ENCODE results near the gene KCNJ5. TPM values are rescaled to one million over a fixed set of nuclear protein-coding genes. Genes with fewer than 3 reads are reported as not detected.
A peak's percentile ranks its signal among the peaks of the same experiment; 100 is the strongest.

Gene KCNJ5
- total RNA-seq, 3 donors from 2014 or later = 0.98 to 8.8 (median 2.8) TPM

DNA sequence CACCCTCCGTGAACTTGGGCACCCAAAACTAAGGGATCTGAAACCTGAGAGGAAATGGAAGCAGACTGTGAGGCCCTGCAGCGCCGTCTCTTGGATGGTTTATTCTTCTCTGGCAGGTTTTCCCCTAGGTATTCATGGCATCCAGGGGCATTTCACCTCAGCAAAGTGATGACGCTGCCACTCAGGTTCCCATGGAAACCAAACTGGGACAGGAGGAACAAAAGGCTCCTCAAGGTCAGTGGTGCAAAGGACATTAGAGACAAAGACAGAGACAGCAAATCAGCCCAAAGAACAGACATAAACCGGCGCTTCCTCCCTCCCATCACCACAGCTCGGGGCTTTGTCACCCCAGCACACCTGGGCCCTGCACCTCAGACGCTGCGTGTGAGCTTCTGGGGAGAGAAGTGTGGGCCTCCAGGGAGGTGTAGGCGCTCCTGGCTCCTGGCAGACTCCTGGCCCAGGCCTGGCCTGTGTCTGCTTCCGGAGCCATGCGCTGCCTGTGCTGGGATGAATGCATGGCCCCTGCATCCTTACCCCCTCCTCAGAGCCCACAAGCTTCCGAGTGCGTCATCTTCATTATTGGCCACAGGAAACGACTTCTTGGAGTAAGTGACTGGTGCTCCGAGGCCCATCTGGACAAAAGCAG, 45.6 kb downstream of the KCNJ5 start:
- Histone ChIP-seq H3K9me3 (no peaks in the 10 kb centered on the region), H3K4me1 (no peaks in the 10 kb centered on the region), H3K4me3 (no peak overlapping the region), H3K27ac (peak overlapping the region in 1 of 2 donors; percentile 7), H3K36me3 (no peaks in the 10 kb centered on the region), H3K27me3 (peaks cover 0 to 18% of the 10 kb centered on the region in 2 donors)
- TF ChIP-seq POLR2A (IDR thresholded peaks at IDR 0.05) (no peak), POLR2AphosphoS5 (IDR thresholded peaks at IDR 0.05) (no peak)
- TF ChIP-seq, protein P1, sequence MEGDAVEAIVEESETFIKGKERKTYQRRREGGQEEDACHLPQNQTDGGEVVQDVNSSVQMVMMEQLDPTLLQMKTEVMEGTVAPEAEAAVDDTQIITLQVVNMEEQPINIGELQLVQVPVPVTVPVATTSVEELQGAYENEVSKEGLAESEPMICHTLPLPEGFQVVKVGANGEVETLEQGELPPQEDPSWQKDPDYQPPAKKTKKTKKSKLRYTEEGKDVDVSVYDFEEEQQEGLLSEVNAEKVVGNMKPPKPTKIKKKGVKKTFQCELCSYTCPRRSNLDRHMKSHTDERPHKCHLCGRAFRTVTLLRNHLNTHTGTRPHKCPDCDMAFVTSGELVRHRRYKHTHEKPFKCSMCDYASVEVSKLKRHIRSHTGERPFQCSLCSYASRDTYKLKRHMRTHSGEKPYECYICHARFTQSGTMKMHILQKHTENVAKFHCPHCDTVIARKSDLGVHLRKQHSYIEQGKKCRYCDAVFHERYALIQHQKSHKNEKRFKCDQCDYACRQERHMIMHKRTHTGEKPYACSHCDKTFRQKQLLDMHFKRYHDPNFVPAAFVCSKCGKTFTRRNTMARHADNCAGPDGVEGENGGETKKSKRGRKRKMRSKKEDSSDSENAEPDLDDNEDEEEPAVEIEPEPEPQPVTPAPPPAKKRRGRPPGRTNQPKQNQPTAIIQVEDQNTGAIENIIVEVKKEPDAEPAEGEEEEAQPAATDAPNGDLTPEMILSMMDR (IDR thresholded peaks at IDR 0.05) = no peak
- intact Hi-C loops (cut with DNase I; ENCODE audit: low total_unique reads) = no loop called here
- DNase-seq (ENCODE audit: low spot score in 2 of 2) = peak in 1 of 2 donors; percentile 47

DNA sequence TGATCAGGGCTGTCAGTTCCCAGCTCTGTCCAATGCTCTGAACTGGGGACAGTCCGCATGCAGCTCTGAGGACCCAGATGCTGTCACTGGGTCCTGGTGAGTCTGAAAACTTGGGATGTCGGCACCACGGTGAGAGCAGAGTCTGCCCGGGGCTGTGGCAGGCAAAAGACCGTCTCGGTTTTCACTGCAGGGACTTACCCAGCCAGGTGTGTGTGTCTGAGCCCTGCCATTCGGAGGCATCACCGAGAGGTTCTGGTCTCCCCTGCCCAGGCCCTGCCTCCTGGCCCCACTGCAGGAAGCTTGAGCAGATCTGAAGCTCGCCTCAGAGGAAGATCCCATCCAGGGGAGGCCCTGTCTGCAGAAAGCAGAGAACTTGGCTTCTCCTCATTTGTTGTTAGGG, 46.3 kb downstream of the KCNJ5 start:
- H3K4me1 ChIP-seq = no peaks in the 10 kb centered on the region
- DNase-seq (ENCODE audit: low spot score in 2 of 2) = no peak
- intact Hi-C loops (cut with DNase I; ENCODE audit: low total_unique reads) = no loop called here
- TF ChIP-seq POLR2A (IDR thresholded peaks at IDR 0.05) (no peak), POLR2AphosphoS5 (IDR thresholded peaks at IDR 0.05) (no peak)
- TF ChIP-seq, protein P1 (IDR thresholded peaks at IDR 0.05) = no peak
- H3K36me3 ChIP-seq = no peaks in the 10 kb centered on the region
- H3K4me3 ChIP-seq = no peak overlapping the region
- H3K27me3 ChIP-seq = peaks cover 0 to 22% of the 10 kb centered on the region in 2 donors
- no peaks in the 10 kb centered on the region for H3K9me3 ChIP-seq
- peak overlapping the region in 1 of 2 donors; percentile 25 for H3K27ac ChIP-seq

DNA sequence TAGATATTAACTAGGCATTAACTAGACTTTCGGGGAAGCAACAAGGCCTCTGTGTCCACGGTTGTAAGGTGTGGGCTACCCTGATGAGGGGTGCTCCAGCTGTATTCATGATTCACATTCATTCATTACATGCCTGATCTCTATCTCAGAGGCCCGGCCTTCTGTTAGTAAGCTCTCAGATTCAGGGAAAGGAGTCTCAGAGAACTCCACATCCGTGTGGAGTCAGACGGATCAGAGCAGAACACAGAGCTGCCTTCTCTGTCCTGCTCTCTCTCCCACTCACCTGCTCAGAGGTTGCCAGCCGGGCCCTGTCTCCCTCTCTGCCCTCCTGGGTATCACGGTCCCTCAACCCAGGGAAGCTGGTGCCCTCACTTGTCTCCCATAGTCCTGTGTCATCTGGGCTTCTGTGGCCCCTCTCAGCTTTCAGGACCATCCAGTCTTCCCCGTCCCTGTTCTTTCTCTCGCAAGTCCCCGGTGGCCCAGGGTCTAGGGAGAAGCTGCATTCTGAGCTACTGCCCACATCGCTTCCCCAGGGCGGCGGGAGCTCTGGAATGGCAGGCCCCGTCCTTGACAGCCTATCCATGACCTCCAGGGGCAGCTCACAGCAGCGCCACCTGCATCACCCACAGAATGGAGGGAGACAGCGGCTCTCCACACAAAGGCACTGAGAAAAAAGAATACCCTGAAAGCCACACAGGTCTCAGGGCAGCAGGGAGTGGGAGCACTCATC, 47.2 kb downstream of the KCNJ5 start:
- DNase-seq (ENCODE audit: low spot score in 2 of 2) = no peak
- H3K36me3 ChIP-seq = no peaks in the 10 kb centered on the region
- H3K27me3 ChIP-seq = peaks cover 0 to 22% of the 10 kb centered on the region in 2 donors
- TF ChIP-seq POLR2AphosphoS5 (IDR thresholded peaks at IDR 0.05) (no peak), POLR2A (IDR thresholded peaks at IDR 0.05) (no peak)
- TF ChIP-seq, protein P1 (IDR thresholded peaks at IDR 0.05) = no peak
- intact Hi-C loops (cut with DNase I; ENCODE audit: low total_unique reads) = no loop called here
- H3K4me1 ChIP-seq = no peaks in the 10 kb centered on the region
- H3K27ac ChIP-seq = peak overlapping the region in 1 of 2 donors; percentile 25
- no peaks in the 10 kb centered on the region for H3K9me3 ChIP-seq
- no peak overlapping the region for H3K4me3 ChIP-seq

DNA sequence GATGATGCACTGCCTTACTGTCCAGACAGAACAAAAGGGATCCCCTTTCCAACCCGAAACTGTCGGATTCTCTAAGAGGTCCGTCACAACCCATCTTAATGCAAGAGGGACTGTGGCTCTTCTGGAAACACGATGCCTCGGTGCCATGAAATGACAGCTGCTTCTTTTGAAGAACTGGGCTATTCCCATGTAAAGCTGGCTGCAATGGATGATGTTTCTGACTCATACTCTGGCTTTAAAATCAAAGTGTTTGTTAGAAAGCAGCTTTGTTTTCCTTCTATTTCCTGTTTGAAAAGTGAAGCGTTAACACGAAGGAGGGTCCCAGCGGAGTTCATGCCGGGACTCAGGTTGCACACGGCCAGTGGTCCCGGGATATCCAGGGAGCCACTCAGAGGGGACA, 48.4 kb downstream of the KCNJ5 start:
- Histone ChIP-seq H3K4me3 (no peak overlapping the region), H3K9me3 (no peaks in the 10 kb centered on the region), H3K4me1 (no peaks in the 10 kb centered on the region), H3K27ac (peak overlapping the region; percentile 76 to 80), H3K36me3 (no peaks in the 10 kb centered on the region), H3K27me3 (peaks cover 0 to 22% of the 10 kb centered on the region in 2 donors)
- DNase-seq (ENCODE audit: low spot score in 2 of 2) = no peak
- intact Hi-C loops (cut with DNase I; ENCODE audit: low total_unique reads) = no loop called here
- TF ChIP-seq, protein P1 (IDR thresholded peaks at IDR 0.05) = no peak
- no peak for TF ChIP-seq POLR2A (IDR thresholded peaks at IDR 0.05)
- TF ChIP-seq POLR2AphosphoS5 (IDR thresholded peaks at IDR 0.05) = no peak

DNA sequence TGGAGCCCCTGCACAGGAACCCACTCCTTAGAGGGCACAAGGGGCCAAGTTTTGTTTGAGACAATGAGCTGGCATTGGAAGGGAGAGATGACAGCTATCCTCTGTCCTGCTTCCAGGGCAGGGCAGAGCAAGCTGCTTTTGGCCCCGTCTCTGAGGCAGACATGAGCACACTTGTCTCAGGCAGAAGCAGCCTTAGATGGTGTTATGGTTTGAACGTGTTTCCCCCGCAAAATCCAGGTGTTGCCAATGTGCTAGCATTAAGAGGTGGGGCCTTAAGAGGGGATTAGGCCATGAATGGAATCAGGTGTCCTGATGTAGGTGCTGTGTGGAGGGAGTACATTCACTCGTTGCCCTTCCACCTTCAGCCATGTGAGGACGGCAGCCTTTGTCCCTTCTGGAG, 49.0 kb downstream of the KCNJ5 start:
- intact Hi-C loops (cut with DNase I; ENCODE audit: low total_unique reads) = loop anchor here (5.0 kb wide), 1 partner anchor 1153 kb away; no protein-coding TSS in a partner anchor
- TF ChIP-seq POLR2A (IDR thresholded peaks at IDR 0.05) (no peak), POLR2AphosphoS5 (IDR thresholded peaks at IDR 0.05) (no peak)
- TF ChIP-seq, protein P1 (IDR thresholded peaks at IDR 0.05) = no peak
- no peaks in the 10 kb centered on the region for H3K4me1 ChIP-seq

More for the DNA sequence above, 49.0 kb downstream of the KCNJ5 start:
- Histone ChIP-seq H3K4me3 (peak overlapping the region in 1 of 3 donors; percentile 46), H3K27ac (peak overlapping the region; percentile 76 to 80), H3K27me3 (peaks cover 0 to 22% of the 10 kb centered on the region in 2 donors), H3K36me3 (no peaks in the 10 kb centered on the region), H3K9me3 (no peaks in the 10 kb centered on the region)
- peak in 1 of 2 donors; percentile 57 for DNase-seq (ENCODE audit: low spot score in 2 of 2)

Data from breast epithelium (tissue), 4 donors.